GM23248 (cell line): ENCODE data around the gene ZNF639. TPM values are rescaled to one million over a fixed set of nuclear protein-coding genes. Genes with fewer than 3 reads are reported as not detected.

ENCODE experiments used
- DNase-seq: peaks from one replicate; pipeline ENCODE4 v3.0.0-alpha.2; 2015
- H2AFZ ChIP-seq: fragments of 200-600 bp; sonication (generic); 2 replicates; pipeline ENCODE4 v1.6.1; 2016; ENCODE audit warnings: antibody characterized with exemption
- H3F3A ChIP-seq: fragments of 200-600 bp; sonication (generic); 2 replicates; pipeline ENCODE4 v1.6.1; 2016; ENCODE audit warnings: mild to moderate bottlenecking, antibody characterized with exemption, mixed run types; ENCODE audit not compliant: insufficient read depth
- H3K27ac ChIP-seq: fragments of 200-600 bp; sonication (generic); 2 replicates; pipeline ENCODE4 v1.5.1; 2016; ENCODE audit warnings: mild to moderate bottlenecking
- H3K27me3 ChIP-seq: fragments of 200-600 bp; sonication (generic); replicated peaks from 2 replicates; pipeline ENCODE4 v1.6.1; 2016; ENCODE audit warnings: mild to moderate bottlenecking; ENCODE audit not compliant: insufficient read depth
- H3K36me3 ChIP-seq: fragments of 200-600 bp; sonication (generic); 2 replicates; pipeline ENCODE4 v1.6.1; 2016; ENCODE audit warnings: low read depth, mild to moderate bottlenecking
- H3K4me1 ChIP-seq: fragments of 200-600 bp; sonication (generic); 2 replicates; pipeline ENCODE4 v1.6.1; 2016; ENCODE audit warnings: mild to moderate bottlenecking; ENCODE audit not compliant: insufficient read depth
- H3K4me2 ChIP-seq: fragments of 200-600 bp; sonication (generic); one replicate; pipeline ENCODE4 v1.6.1; 2016; ENCODE audit warnings: mild to moderate bottlenecking; ENCODE audit not compliant: unreplicated experiment
- H3K4me3 ChIP-seq: fragments of 200-600 bp; sonication (generic); 2 replicates; pipeline ENCODE4 v1.5.1; 2016; ENCODE audit warnings: mild to moderate bottlenecking
- H3K79me2 ChIP-seq: fragments of 200-600 bp; sonication (generic); 2 replicates; pipeline ENCODE4 v1.6.1; 2016; ENCODE audit warnings: mild to moderate bottlenecking; ENCODE audit not compliant: insufficient read depth
- H3K9ac ChIP-seq: fragments of 200-600 bp; sonication (generic); 2 replicates; pipeline ENCODE4 v1.6.1; 2016; ENCODE audit warnings: mild to moderate bottlenecking
- H3K9me2 ChIP-seq: fragments of 200-600 bp; sonication (generic); 2 replicates; pipeline ENCODE4 v1.6.1; 2016; ENCODE audit warnings: mixed run types, mild to moderate bottlenecking, moderate library complexity; ENCODE audit not compliant: insufficient read depth
- H3K9me3 ChIP-seq: fragments of 200-600 bp; sonication (generic); one replicate; pipeline ENCODE4 v1.6.1; 2017; ENCODE audit warnings: low read depth
- H4K20me1 ChIP-seq: fragments of 200-600 bp; sonication (generic); 2 replicates; pipeline ENCODE4 v1.6.0; 2016; ENCODE audit not compliant: insufficient read depth
- EZH2 ChIP-seq: fragments of 200-600 bp; sonication (generic); IDR thresholded peaks from 2 replicates; pipeline ENCODE4 v1.6.1; 2018; ENCODE audit warnings: antibody characterized with exemption, mild to moderate bottlenecking; ENCODE audit not compliant: insufficient read depth, poor library complexity, severe bottlenecking
- EZH2phosphoT487 ChIP-seq: fragments of 200-600 bp; sonication (generic); IDR thresholded peaks from 2 replicates; pipeline ENCODE4 v1.6.1; 2018; ENCODE audit warnings: antibody characterized with exemption, moderate library complexity, mild to moderate bottlenecking, low read depth; ENCODE audit not compliant: insufficient read depth
- WGBS, 2 experiments: methylation state at CpG; one replicate each; pipeline ENCODE4 v1.1.6; 2015 to 2017; ENCODE audit warnings: low lambda C conversion rate in 2 of 2, low coverage in 1 of 2; ENCODE audit errors: missing lambda C conversion rate in 2 of 2; 5-methylcytosine and 5-hydroxymethylcytosine counted together
- in situ Hi-C: fragments of 300-500 bp; cut with MboI; formaldehyde crosslinking; loops from 2 replicates; pipeline ENCODE4 v1.15.0; 2020
- polyA plus RNA-seq: library from polyadenylated mRNA; unstranded; fragments of >200 nt; fragmentation: Nextera tagmentation; extraction: Ambion mirVana; gene quantifications from 2 replicates; pipeline ENCODE4 v1.2.1, GENCODE V29; 2016
- total RNA-seq: library from RNA; depleted of rRNA; stranded (reverse); fragments of >200 nt; shearing (Covaris generic); gene quantifications from 2 replicates; pipeline ENCODE4 v1.2.3, GENCODE V29; 2014

Gene ZNF639
- total and polyA plus RNA-seq, 2 experiments from 2014 or later, result 27.9 to 68.0 TPM

GRCh38 chr3:179297971-179298725 is 24.7 kb upstream of the ZNF639 start:
- Histone ChIP-seq H3K36me3 (no peaks in the 10 kb centered on the region), H3F3A (no peaks in the 10 kb centered on the region), H3K27me3 (0 out of 2 replicates have a peak, but pooled peaks cover 14% of the 10 kb centered on the region), H2AFZ (no peak overlapping the region), H3K9ac (no peak overlapping the region), H3K9me3 (no peaks in the 10 kb centered on the region), H3K4me3 (no peak overlapping the region), H3K4me1 (no peaks in the 10 kb centered on the region), H3K27ac (no peak overlapping the region), H3K79me2 (no peaks in the 10 kb centered on the region), H3K4me2 (no peak overlapping the region), H3K9me2 (no peaks in the 10 kb centered on the region), H4K20me1 (no peaks in the 10 kb centered on the region)
- no peak for TF ChIP-seq EZH2phosphoT487
- WGBS, 2 experiments, result 54 to 63% methylated on average over 5 of the region's 5 CpGs
- DNase-seq, result no peak
- in situ Hi-C loops, result no loop called here

DNA sequence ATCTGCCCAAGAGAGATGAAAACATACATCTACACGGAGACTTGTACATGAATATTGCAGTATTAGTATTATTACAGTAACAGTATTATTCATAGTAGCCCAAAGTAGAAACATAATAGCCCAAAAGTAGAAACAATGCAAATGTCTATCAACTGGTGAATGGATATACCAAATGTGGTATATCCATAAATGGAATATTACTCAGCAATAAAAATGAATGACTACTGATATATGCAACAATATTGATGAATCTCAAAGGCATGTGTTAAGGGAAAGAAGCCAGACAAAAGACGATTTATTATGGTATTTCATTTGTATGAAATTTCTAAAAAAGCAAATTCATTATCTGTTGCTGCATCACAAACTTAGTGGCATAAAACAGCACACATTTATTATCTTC is 23.5 kb upstream of the ZNF639 start:
- Histone ChIP-seq H3K9ac (no peak overlapping the region), H3K79me2 (no peaks in the 10 kb centered on the region), H3K9me3 (no peaks in the 10 kb centered on the region), H3K4me2 (no peak overlapping the region), H3F3A (no peaks in the 10 kb centered on the region), H3K9me2 (no peaks in the 10 kb centered on the region), H3K36me3 (no peaks in the 10 kb centered on the region), H2AFZ (no peak overlapping the region), H3K4me1 (no peaks in the 10 kb centered on the region), H3K27me3 (0 out of 2 replicates have a peak, but pooled peaks cover 12% of the 10 kb centered on the region), H3K4me3 (no peak overlapping the region), H4K20me1 (no peaks in the 10 kb centered on the region), H3K27ac (no peak overlapping the region)
- no peak for TF ChIP-seq EZH2phosphoT487
- TF ChIP-seq EZH2, result no peak
- in situ Hi-C loops, result no loop called here
- no peak for DNase-seq
- WGBS, 2 experiments, result 40 to 46% methylated on average over 2 of the region's 2 CpGs

DNA sequence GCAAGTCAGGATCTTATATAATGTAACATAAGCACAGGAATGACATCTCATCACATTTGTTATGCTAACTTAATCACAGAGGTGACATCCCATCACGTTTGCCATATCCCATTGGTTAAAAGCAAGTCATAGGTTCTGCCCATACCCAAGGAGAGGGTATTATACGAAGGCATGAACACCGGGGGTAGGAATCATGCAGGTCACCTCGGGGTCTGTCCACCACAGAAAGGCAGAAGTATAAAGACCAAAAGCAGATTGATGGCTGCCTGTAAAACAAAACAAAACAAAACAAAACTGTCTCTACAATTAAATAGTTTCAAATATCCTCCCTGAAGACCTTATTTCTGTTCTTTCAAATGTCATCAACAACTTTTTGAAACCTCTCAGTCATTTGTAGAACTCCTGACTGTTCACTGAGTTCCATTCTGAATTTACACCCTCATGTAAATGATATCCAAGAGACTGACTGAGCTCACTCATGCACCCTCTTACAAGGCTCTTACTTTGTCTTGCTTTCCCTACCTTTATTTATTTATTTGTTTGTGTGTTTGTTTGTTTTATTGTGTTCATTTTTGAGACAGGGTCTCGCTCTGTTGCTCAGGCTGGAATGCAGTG is 22.7 kb upstream of the ZNF639 start:
- Histone ChIP-seq H3K9me2 (no peaks in the 10 kb centered on the region), H3K79me2 (no peaks in the 10 kb centered on the region), H3F3A (no peaks in the 10 kb centered on the region), H3K4me3 (no peak overlapping the region), H3K9me3 (no peaks in the 10 kb centered on the region), H3K27me3 (0 out of 2 replicates have a peak, but pooled peaks cover 4% of the 10 kb centered on the region), H2AFZ (no peak overlapping the region), H3K27ac (no peak overlapping the region), H4K20me1 (no peaks in the 10 kb centered on the region), H3K4me2 (no peak overlapping the region), H3K36me3 (no peaks in the 10 kb centered on the region), H3K9ac (no peak overlapping the region), H3K4me1 (no peaks in the 10 kb centered on the region)
- DNase-seq, result no peak
- no peak for TF ChIP-seq EZH2
- no peak for TF ChIP-seq EZH2phosphoT487
- in situ Hi-C loops, result loop anchor here (25.0 kb wide), 1 partner anchor 863 kb away; no protein-coding TSS in a partner anchor
- 53 to 54% methylated on average over 5 of the region's 5 CpGs for WGBS, 2 experiments

- Histone ChIP-seq H3K9me2 (no peaks in the 10 kb centered on the region), H3F3A (no peaks in the 10 kb centered on the region), H4K20me1 (no peaks in the 10 kb centered on the region), H2AFZ (no peak overlapping the region), H3K79me2 (no peaks in the 10 kb centered on the region), H3K27me3 (no peaks in the 10 kb centered on the region), H3K4me1 (no peaks in the 10 kb centered on the region), H3K4me3 (no peak overlapping the region), H3K27ac (no peak overlapping the region), H3K9me3 (no peaks in the 10 kb centered on the region), H3K9ac (no peak overlapping the region), H3K36me3 (no peaks in the 10 kb centered on the region), H3K4me2 (no peak overlapping the region)
- no peak for DNase-seq
- WGBS, 2 experiments, result 58 to 61% methylated on average over 3 of the region's 3 CpGs
- TF ChIP-seq EZH2phosphoT487 (no peak), EZH2 (no peak)
- in situ Hi-C loops, result loop anchor here (25.0 kb wide), 1 partner anchor 864 kb away; no protein-coding TSS in a partner anchor
These were observed 21.2 kb upstream of the ZNF639 start for GRCh38 chr3:179301645-179302044.
